Measurements from ENCODE around the gene PDE6B. TPM values are rescaled to one million over a fixed set of nuclear protein-coding genes. Genes with fewer than 3 reads are reported as not detected.

Gene PDE6B
- total RNA-seq, 1 experiment from 2014 or later = 10.8 TPM

DNA sequence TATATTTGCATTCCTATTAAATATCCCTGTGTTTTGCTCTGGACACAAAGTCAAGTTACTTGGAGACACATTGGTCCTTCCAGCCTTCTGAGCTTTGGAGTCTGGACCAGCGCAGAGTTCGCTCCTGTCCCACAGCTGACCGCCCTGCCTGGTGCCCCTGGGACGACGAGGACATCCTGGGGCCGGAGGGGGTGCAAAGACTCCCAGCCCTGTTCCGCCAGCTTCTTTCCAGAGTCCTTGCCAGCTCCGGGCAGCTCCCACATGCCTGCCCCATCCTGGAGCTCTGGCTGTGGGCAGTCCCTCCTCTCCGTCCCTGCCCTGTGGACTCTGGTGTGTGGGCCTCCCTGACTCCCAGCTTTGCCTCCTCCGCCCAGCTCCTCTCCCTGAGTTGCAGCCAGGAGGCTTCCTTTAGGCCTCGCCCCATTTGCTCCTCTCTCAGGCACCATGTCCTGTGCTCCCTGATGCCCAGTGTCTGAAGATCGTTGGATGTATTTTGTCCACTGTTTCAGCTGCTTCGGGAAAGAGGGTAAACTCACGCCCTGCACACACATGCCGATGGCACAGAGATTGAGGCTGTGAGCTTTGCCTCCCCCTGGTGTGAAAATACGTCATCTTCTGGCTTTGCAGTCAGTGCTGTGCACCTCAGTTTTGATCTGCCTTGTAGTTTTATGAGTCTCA is 75.4 kb downstream of the PDE6B start:
- Histone ChIP-seq H3K27me3 (ENCODE audit: insufficient read depth, low read length) (no peaks in the 10 kb centered on the region; the same call in 1 of the 2 replicates), H3K4me1 (ENCODE audit: insufficient read depth, low read length) (peaks cover 2% of the 10 kb centered on the region; the same call in 1 of the 2 replicates), H3K27ac (ENCODE audit: insufficient read length, low read depth, low read length) (no peak overlapping the region), H3K4me2 (ENCODE audit: insufficient read depth, insufficient read length, low read length) (no peak overlapping the region), H4K91ac (ENCODE audit: insufficient read length, low read depth, low read length) (no peak overlapping the region), H2BK120ac (ENCODE audit: low read depth, low read length, poor library complexity, severe bottlenecking) (no peak overlapping the region), H2BK5ac (ENCODE audit: insufficient read length, low read length) (no peak overlapping the region), H3T11ph (ENCODE audit: low read length) (no peak overlapping the region), H2BK12ac (ENCODE audit: insufficient read length, low read depth, low read length) (no peak overlapping the region), H3K18ac (ENCODE audit: insufficient read length, low read depth, low read length) (peak overlapping the region; percentile 11), H3K4ac (ENCODE audit: low read depth, low read length) (no peak overlapping the region), H4K5ac (ENCODE audit: insufficient read length, low read depth, low read length) (no peak overlapping the region), H3K23ac (ENCODE audit: insufficient read length, low read depth, low read length) (no peak overlapping the region), H3K79me1 (ENCODE audit: insufficient read depth, low read depth, low read length, poor library complexity, severe bottlenecking) (no peaks in the 10 kb centered on the region), H3K23me2 (ENCODE audit: insufficient read length, low read depth, low read length, poor library complexity, severe bottlenecking) (peaks cover 3% of the 10 kb centered on the region), H2AK5ac (ENCODE audit: insufficient read length, low read length) (no peak overlapping the region), H2AFZ (ENCODE audit: low read length) (no peak overlapping the region), H4K20me1 (ENCODE audit: control insufficient read depth, insufficient read depth, insufficient read length) (no peaks in the 10 kb centered on the region), H4K8ac (replicated peaks; ENCODE audit: insufficient read length, low read depth, low read length) (no peak overlapping the region), H3K56ac (ENCODE audit: insufficient read length, low read depth, low read length) (no peak overlapping the region), H3K9ac (ENCODE audit: extremely low read depth, insufficient read length, low read length) (no peak overlapping the region), H2BK20ac (ENCODE audit: low read depth, low read length, poor library complexity, severe bottlenecking) (no peak overlapping the region), H3K14ac (ENCODE audit: insufficient read depth, low read length) (0 out of 2 replicates have a peak overlapping the region, but pooled peaks have one; percentile 19), H3K9me3 (ENCODE audit: control insufficient read depth, low read depth, low read length) (no peaks in the 10 kb centered on the region), H2BK15ac (ENCODE audit: low read depth, low read length) (no peak overlapping the region), H3K79me2 (ENCODE audit: insufficient read depth, low read length) (no peaks in the 10 kb centered on the region)
- H3K27ac Mint-ChIP-seq = peak overlapping the region in 1 of 3 experiments; percentile 21; a peak in 1 of 7 replicates
- TF ChIP-seq, protein P1, sequence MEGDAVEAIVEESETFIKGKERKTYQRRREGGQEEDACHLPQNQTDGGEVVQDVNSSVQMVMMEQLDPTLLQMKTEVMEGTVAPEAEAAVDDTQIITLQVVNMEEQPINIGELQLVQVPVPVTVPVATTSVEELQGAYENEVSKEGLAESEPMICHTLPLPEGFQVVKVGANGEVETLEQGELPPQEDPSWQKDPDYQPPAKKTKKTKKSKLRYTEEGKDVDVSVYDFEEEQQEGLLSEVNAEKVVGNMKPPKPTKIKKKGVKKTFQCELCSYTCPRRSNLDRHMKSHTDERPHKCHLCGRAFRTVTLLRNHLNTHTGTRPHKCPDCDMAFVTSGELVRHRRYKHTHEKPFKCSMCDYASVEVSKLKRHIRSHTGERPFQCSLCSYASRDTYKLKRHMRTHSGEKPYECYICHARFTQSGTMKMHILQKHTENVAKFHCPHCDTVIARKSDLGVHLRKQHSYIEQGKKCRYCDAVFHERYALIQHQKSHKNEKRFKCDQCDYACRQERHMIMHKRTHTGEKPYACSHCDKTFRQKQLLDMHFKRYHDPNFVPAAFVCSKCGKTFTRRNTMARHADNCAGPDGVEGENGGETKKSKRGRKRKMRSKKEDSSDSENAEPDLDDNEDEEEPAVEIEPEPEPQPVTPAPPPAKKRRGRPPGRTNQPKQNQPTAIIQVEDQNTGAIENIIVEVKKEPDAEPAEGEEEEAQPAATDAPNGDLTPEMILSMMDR (conservative IDR thresholded peaks at IDR 0.05) = peak; percentile 26; the same call in 1 of the 3 replicates
- WGBS (ENCODE audit: extremely low coverage, insufficient read length, low lambda C conversion rate) = no CpG with 5 or more reads among the region's 16 CpGs
- no peak for DNase-seq
- no peaks in the 10 kb centered on the region for H3K36me3 Mint-ChIP-seq (ENCODE audit: insufficient read depth in 1 of 3, low read depth in 3 of 3)
- no peak overlapping the region for H3K4me3 Mint-ChIP-seq
- peaks cover 7 to 8% of the 10 kb centered on the region in 2 experiments; a peak in 3 of 4 replicates for H3K4me1 Mint-ChIP-seq
- H3K27me3 Mint-ChIP-seq (ENCODE audit: low read depth) = peaks cover 27% of the 10 kb centered on the region
- peaks cover 0 to 3% of the 10 kb centered on the region in 2 experiments; a peak in 1 of 5 replicates for H3K9me3 Mint-ChIP-seq

Measured in H9 (cell line).